Breast epithelium (tissue), 4 donors: ENCODE results near the gene CAMTA1. TPM values are rescaled to one million over a fixed set of nuclear protein-coding genes. Genes with fewer than 3 reads are reported as not detected.

Source experiments
- DNase-seq, 2 donors: peaks; one replicate each; pipeline ENCODE4 v3.0.0-alpha.2; 2019; ENCODE audit warnings: low spot score in 2 of 2
- H3K27ac ChIP-seq, 2 donors: fragments of 200-600 bp; sonication (generic) in 1 of 2; one replicate each; pipeline ENCODE4 v1.5.1; 2016 to 2019; ENCODE audit warnings: mild to moderate bottlenecking in 1 of 2
- H3K27me3 ChIP-seq, 2 donors: fragments of 200-600 bp; sonication (generic) in 1 of 2; one replicate each; pipeline versions ENCODE4 v1.5.1 to v1.6.0; 2017 to 2019; ENCODE audit warnings: control low read depth in 1 of 2, mild to moderate bottlenecking in 1 of 2
- H3K36me3 ChIP-seq: fragments of 200-600 bp; one replicate; pipeline ENCODE4 v1.5.1; 2019
- H3K4me1 ChIP-seq, 2 donors: fragments of 200-600 bp; sonication (generic); one replicate each; pipeline ENCODE4 v1.5.1; 2016 to 2019; ENCODE audit warnings: control low read depth in 1 of 2
- H3K4me3 ChIP-seq, 3 donors: fragments of 200-600 bp; sonication (generic); 1 replicate in 2 of 3; 2 replicates in 1 of 3; pipeline ENCODE4 v1.5.1; 2016 to 2019; ENCODE audit warnings: mild to moderate bottlenecking in 3 of 3, moderate library complexity in 2 of 3
- H3K9me3 ChIP-seq, 2 donors: fragments of 200-600 bp; sonication (generic) in 1 of 2; one replicate each; pipeline ENCODE4 v1.5.1; 2016 to 2019; ENCODE audit warnings: control low read depth in 1 of 2
- POLR2A ChIP-seq: fragments of 450-650 bp; IDR thresholded peaks from one replicate; pipeline ENCODE4 v1.6.1; 2016; ENCODE audit warnings: antibody characterized with exemption, mild to moderate bottlenecking, moderate library complexity
- POLR2AphosphoS5 ChIP-seq, 3 donors: sonication (generic); formaldehyde crosslinking; IDR thresholded peaks; one replicate each; pipeline ENCODE4 v1.6.1; 2017; ENCODE audit warnings: antibody characterized with exemption in 3 of 3
- intact Hi-C: fragments of 100-400 bp; cut with DNase I; formaldehyde crosslinking; loops from one replicate; pipeline ENCODE4 v1.15.1; 2023; ENCODE audit warnings: low total_unique reads
- total RNA-seq, 3 donors: library from RNA; depleted of rRNA; stranded (reverse); fragments of >200 nt; gene quantifications; one replicate each; pipeline ENCODE4 v1.1.0, GENCODE V29; 2016
- TF ChIP-seq, protein P1 (sequence below), 3 donors: fragments of 450-650 bp; IDR thresholded peaks; one replicate each; pipeline ENCODE4 v1.5.1; 2016 to 2017; ENCODE audit warnings: antibody characterized with exemption in 3 of 3, mild to moderate bottlenecking in 3 of 3, moderate library complexity in 3 of 3

Gene CAMTA1
- total RNA-seq, 3 donors from 2014 or later = 53.4 to 84.0 (median 61.9) TPM

DNA sequence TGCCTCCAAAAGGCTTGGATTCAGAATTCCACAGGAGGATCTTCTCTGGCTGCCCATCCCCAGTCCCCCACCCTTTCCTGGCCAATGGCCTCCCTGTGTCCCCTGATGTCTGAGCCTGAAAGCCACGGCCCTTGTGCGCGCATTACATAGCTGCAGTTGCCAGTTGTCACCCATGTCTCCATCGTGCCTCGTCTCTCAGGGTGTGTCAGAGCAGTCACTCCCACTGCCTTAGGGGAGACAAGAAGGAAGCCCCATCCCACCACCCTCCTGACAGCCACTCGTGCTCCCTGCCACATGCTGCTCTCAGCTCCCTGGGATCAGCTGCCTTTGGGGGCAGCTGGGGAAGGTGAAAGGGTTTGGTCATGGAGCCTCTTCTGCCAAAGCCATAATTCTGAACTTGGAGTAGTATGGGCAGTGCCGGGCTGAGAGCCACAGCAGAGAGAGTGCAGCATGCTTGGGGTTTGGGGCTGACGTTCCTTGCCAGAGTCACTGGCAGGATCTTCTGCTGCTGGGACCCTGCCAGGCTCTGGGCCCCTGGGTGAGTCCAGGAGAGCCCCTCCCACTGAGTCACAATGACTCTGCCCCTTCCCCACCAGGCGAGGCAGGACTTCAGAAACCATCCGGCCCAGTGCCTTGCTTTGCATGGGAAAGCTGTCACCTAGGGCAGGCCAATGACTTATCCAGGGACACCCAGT lies 700.0 kb downstream of the CAMTA1 start:
- no peak overlapping the region for H3K27ac ChIP-seq
- intact Hi-C loops = no loop called here
- TF ChIP-seq POLR2AphosphoS5 (IDR thresholded peaks at IDR 0.05) (no peak), POLR2A (no peak)
- no peaks in the 10 kb centered on the region for H3K4me1 ChIP-seq
- H3K4me3 ChIP-seq = no peak overlapping the region
- peaks cover 0 to 6% of the 10 kb centered on the region in 2 donors for H3K27me3 ChIP-seq
- H3K9me3 ChIP-seq = no peaks in the 10 kb centered on the region
- H3K36me3 ChIP-seq = no peaks in the 10 kb centered on the region
- DNase-seq = no peak

DNA sequence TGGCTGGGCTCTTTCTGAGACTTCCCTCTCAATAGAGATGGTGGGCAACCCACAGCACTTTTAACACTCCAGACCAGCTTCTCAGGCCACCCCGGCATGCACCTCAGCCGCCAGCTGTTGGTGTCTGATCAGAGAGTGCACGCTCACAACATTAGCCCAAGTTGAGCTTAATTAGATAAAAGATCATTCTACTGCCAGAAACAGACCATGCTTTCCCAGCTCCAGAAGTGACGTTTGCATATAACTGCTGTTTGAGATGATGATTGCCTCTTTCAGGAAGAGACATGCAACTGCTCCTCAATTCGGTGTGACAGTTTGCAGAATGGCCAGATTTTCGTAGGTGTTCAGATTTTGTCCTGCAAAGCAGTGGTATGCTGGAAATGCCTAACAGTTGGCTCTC lies 700.6 kb downstream of the CAMTA1 start:
- TF ChIP-seq POLR2A (no peak), POLR2AphosphoS5 (IDR thresholded peaks at IDR 0.05) (no peak)
- TF ChIP-seq, protein P1, sequence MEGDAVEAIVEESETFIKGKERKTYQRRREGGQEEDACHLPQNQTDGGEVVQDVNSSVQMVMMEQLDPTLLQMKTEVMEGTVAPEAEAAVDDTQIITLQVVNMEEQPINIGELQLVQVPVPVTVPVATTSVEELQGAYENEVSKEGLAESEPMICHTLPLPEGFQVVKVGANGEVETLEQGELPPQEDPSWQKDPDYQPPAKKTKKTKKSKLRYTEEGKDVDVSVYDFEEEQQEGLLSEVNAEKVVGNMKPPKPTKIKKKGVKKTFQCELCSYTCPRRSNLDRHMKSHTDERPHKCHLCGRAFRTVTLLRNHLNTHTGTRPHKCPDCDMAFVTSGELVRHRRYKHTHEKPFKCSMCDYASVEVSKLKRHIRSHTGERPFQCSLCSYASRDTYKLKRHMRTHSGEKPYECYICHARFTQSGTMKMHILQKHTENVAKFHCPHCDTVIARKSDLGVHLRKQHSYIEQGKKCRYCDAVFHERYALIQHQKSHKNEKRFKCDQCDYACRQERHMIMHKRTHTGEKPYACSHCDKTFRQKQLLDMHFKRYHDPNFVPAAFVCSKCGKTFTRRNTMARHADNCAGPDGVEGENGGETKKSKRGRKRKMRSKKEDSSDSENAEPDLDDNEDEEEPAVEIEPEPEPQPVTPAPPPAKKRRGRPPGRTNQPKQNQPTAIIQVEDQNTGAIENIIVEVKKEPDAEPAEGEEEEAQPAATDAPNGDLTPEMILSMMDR (IDR thresholded peaks at IDR 0.05) = no peak
- intact Hi-C loops = no loop called here
- no peaks in the 10 kb centered on the region for H3K36me3 ChIP-seq
- H3K27ac ChIP-seq = no peak overlapping the region
- no peak overlapping the region for H3K4me3 ChIP-seq
- no peak for DNase-seq
- no peaks in the 10 kb centered on the region for H3K9me3 ChIP-seq
- H3K27me3 ChIP-seq = peaks cover 0 to 6% of the 10 kb centered on the region in 2 donors
- H3K4me1 ChIP-seq = no peaks in the 10 kb centered on the region

DNA sequence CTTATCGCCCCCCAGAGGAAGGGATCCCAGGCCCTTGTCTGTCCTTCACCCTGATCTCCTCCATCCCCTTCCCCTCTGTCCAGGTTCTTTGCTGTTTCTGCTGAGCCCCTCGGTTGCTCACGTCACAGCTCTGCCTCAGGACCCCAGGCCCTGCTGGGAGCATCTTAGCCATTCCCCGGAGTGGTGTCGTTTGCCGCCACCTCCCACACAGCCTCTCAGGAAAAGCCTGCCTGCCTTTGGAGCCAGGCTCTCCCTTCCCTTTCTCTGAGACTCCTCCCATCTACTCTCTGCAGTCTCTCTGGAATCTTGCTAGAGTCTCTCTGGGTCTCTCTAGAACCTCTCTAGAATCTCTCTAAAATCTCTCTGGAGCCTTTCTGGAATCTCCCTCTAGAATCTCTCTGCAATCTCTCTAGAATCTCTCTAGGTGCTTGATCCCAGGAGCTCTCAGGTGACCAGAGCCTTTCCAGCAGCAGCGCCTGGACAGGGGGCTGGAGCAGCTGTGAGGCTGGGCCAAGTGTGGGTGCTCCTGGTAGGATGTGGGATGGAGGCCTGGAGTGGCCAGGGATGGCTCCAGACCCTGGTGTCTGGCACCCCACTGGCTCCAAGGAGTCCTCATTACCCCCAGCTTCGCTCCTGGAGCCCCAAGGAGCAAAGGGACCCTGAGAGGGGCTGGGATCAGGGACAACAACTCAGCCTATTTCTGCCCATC lies 702.7 kb downstream of the CAMTA1 start:
- Histone ChIP-seq H3K4me1 (no peaks in the 10 kb centered on the region), H3K36me3 (no peaks in the 10 kb centered on the region), H3K4me3 (no peak overlapping the region), H3K27me3 (peaks cover 0 to 6% of the 10 kb centered on the region in 2 donors), H3K27ac (no peak overlapping the region), H3K9me3 (no peaks in the 10 kb centered on the region)
- no peak for TF ChIP-seq POLR2AphosphoS5 (IDR thresholded peaks at IDR 0.05)
- TF ChIP-seq POLR2A = no peak
- TF ChIP-seq, protein P1 (IDR thresholded peaks at IDR 0.05) = no peak
- intact Hi-C loops = no loop called here
- no peak for DNase-seq

DNA sequence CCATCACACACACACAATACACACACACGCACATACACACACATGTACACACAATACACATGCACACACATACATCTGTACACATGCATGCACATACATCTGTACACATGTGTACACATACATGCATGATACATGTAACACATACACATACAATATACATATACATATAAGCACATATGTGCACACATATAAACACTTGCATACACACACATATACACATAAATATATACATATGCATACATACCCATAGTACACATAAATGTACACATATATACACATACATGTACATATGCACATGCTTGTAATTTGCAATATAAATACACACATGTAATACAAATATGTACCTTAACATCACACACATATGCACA lies 703.2 kb downstream of the CAMTA1 start:
- no peak overlapping the region for H3K27ac ChIP-seq
- H3K4me1 ChIP-seq = no peaks in the 10 kb centered on the region
- no peaks in the 10 kb centered on the region for H3K9me3 ChIP-seq
- intact Hi-C loops = no loop called here
- H3K4me3 ChIP-seq = no peak overlapping the region
- TF ChIP-seq POLR2A (no peak), POLR2AphosphoS5 (IDR thresholded peaks at IDR 0.05) (no peak)
- TF ChIP-seq, protein P1 (IDR thresholded peaks at IDR 0.05) = no peak
- no peak for DNase-seq
- H3K36me3 ChIP-seq = no peaks in the 10 kb centered on the region
- peaks cover 0 to 6% of the 10 kb centered on the region in 2 donors for H3K27me3 ChIP-seq

DNA sequence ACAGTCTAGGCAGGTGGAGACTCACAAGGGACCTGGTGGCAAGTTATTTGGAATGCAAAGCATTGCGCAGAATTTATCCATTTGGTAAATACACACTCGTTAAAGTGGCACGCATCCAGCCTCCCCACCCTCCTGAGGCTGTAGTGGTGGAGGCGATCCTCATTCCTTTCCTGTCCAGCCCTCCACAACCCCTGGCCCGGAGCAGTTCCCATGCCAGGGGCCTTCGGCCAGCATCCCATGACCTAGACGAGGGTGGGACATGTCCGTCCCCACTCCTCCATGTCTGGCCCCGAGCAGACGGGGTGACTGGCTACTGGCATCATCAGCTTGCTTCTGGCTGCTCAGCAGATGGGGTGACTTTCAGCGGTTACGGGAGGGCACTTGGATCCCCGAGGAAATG lies 704.3 kb downstream of the CAMTA1 start:
- no peak for DNase-seq
- Histone ChIP-seq H3K4me1 (no peaks in the 10 kb centered on the region), H3K9me3 (no peaks in the 10 kb centered on the region), H3K27ac (no peak overlapping the region), H3K27me3 (no peaks in the 10 kb centered on the region), H3K4me3 (no peak overlapping the region), H3K36me3 (no peaks in the 10 kb centered on the region)
- intact Hi-C loops = no loop called here
- TF ChIP-seq, protein P1 (IDR thresholded peaks at IDR 0.05) = no peak
- TF ChIP-seq POLR2A (no peak), POLR2AphosphoS5 (IDR thresholded peaks at IDR 0.05) (no peak)
